ENCODE results near the gene TMPRSS4. TPM values are rescaled to one million over a fixed set of nuclear protein-coding genes. Genes with fewer than 3 reads are reported as not detected.

The TMPRSS4 gene
- total RNA-seq, 6 experiments from 2014 or later, result 0.35 to 0.51 TPM; not detected in 4

DNA sequence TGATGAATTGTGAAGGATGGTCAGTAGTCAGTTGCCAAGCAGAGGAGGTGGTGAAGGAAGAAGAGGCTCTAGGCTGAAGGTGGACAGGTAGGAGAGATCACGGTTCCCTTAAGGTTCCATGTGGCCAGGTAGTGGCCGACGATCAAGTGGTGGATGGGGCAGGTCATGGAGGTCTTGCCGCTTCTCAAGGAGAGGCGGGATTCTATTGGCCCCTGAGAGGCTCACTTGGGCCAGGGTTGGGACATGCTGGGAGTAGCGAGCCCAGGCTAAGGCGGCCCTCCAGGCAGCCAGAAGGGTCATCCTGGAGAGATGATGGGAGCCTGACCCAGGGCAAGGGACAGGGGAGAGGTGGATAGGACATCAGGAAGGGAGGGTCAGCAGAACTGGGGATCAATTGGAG is 20.9 kb upstream of the TMPRSS4 start:
- TF ChIP-seq CTCF (IDR thresholded peaks at IDR 0.05) (no peak), POLR2A (IDR thresholded peaks at IDR 0.05) (no peak)
- H3K4me3 ChIP-seq, result no peak overlapping the region
- WGBS (ENCODE audit: insufficient coverage, low coverage, low lambda C conversion rate, missing lambda C conversion rate), result 88% methylated on average over 7 of the region's 7 CpGs
- DNase-seq (peak in 1 of 3 donors; percentile 28), ATAC-seq (no peak)
- no peaks in the 10 kb centered on the region for H3K4me1 ChIP-seq
- H3K27me3 ChIP-seq, result no peaks in the 10 kb centered on the region
- intact Hi-C loops (cut with DNase I), result no loop called here
- H3K9me3 ChIP-seq, result no peaks in the 10 kb centered on the region
- no peak overlapping the region for H3K27ac ChIP-seq
- no peaks in the 10 kb centered on the region for H3K36me3 ChIP-seq

GRCh38 chr11:118056806-118057205 is 20.1 kb upstream of the TMPRSS4 start:
- 67% methylated on average over 8 of the region's 8 CpGs for WGBS (ENCODE audit: insufficient coverage, low coverage, low lambda C conversion rate, missing lambda C conversion rate)
- intact Hi-C loops (cut with DNase I), result no loop called here
- no peak overlapping the region for H3K27ac ChIP-seq
- peak in 1 of 3 donors; percentile 31 for DNase-seq
- ATAC-seq, result no peak
- TF ChIP-seq POLR2A (IDR thresholded peaks at IDR 0.05), result no peak
- no peak for TF ChIP-seq CTCF (IDR thresholded peaks at IDR 0.05)
- no peaks in the 10 kb centered on the region for H3K36me3 ChIP-seq
- H3K9me3 ChIP-seq, result no peaks in the 10 kb centered on the region
- H3K4me1 ChIP-seq, result no peaks in the 10 kb centered on the region
- no peaks in the 10 kb centered on the region for H3K27me3 ChIP-seq
- H3K4me3 ChIP-seq, result no peak overlapping the region

DNA sequence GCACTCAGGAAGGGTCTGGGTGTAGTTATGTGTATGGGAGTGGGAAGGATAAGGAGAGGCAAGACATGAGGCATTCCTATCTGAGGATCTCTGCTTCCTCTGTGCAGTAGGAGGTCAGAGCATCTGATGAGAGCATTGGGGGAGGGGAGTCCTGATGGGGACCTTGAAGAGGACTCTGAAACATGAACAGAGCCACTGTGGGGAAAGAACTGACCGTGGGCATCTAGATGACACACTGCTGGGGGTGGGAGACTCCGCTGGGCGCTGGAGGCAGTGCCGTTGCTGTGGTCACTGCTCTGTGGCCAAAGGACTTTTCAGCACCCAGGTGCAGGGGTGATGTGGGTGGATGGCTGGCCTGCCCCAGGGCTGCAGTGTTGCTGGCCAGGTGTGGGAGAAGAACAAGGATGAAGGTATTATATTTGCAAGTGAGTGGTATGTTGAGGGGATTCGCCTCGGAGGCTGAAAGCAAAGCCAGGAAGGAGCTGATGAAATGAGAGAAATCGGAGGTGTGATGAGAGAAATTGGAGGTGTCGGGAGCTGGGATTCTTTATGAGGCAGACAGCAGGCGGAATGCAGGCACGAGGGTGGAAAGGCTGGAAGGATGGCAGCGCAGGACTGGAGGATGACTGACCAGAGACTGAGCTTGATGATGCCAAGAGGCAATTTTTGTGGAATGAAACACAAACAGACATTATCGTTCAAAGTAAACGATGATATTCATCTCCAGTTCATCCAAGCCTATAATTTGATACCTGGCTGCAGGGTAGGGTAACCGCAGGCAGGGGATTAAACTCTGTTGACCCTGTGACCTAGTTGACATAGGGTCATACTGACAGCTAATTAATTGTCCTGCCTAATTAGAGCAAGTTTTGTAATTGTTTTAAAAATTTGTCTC is 19.4 kb upstream of the TMPRSS4 start:
- H3K27ac ChIP-seq, result no peak overlapping the region
- DNase-seq, result peak in 1 of 3 donors; percentile 20
- H3K27me3 ChIP-seq, result no peaks in the 10 kb centered on the region
- 51% methylated on average over 14 of the region's 14 CpGs for WGBS (ENCODE audit: insufficient coverage, low coverage, low lambda C conversion rate, missing lambda C conversion rate)
- ATAC-seq, result no peak
- no peaks in the 10 kb centered on the region for H3K4me1 ChIP-seq
- no peaks in the 10 kb centered on the region for H3K36me3 ChIP-seq
- no peaks in the 10 kb centered on the region for H3K9me3 ChIP-seq
- H3K4me3 ChIP-seq, result no peak overlapping the region
- intact Hi-C loops (cut with DNase I), result no loop called here
- TF ChIP-seq POLR2A (IDR thresholded peaks at IDR 0.05) (no peak), CTCF (IDR thresholded peaks at IDR 0.05) (no peak)

- Histone ChIP-seq H3K27me3 (no peaks in the 10 kb centered on the region), H3K27ac (no peak overlapping the region), H3K9me3 (no peaks in the 10 kb centered on the region), H3K4me3 (no peak overlapping the region), H3K36me3 (no peaks in the 10 kb centered on the region), H3K4me1 (no peaks in the 10 kb centered on the region)
- 44% methylated on average over 8 of the region's 20 CpGs for WGBS (ENCODE audit: insufficient coverage, low coverage, low lambda C conversion rate, missing lambda C conversion rate)
- no peak for ATAC-seq
- intact Hi-C loops (cut with DNase I), result no loop called here
- TF ChIP-seq CTCF (IDR thresholded peaks at IDR 0.05) (no peak), POLR2A (IDR thresholded peaks at IDR 0.05) (no peak)
- DNase-seq, result no peak
Measured at GRCh38 chr11:118058311-118059245, 18.3 kb upstream of the TMPRSS4 start.

All from right lobe of liver (tissue), 6 donors.